ENCODE measurements around the gene FAM117B. TPM values are rescaled to one million over a fixed set of nuclear protein-coding genes. Genes with fewer than 3 reads are reported as not detected.

The FAM117B gene
- polyA plus RNA-seq, 2 of the 4 experiments (the other 2 are of a cell fraction) = 3.6 TPM

DNA sequence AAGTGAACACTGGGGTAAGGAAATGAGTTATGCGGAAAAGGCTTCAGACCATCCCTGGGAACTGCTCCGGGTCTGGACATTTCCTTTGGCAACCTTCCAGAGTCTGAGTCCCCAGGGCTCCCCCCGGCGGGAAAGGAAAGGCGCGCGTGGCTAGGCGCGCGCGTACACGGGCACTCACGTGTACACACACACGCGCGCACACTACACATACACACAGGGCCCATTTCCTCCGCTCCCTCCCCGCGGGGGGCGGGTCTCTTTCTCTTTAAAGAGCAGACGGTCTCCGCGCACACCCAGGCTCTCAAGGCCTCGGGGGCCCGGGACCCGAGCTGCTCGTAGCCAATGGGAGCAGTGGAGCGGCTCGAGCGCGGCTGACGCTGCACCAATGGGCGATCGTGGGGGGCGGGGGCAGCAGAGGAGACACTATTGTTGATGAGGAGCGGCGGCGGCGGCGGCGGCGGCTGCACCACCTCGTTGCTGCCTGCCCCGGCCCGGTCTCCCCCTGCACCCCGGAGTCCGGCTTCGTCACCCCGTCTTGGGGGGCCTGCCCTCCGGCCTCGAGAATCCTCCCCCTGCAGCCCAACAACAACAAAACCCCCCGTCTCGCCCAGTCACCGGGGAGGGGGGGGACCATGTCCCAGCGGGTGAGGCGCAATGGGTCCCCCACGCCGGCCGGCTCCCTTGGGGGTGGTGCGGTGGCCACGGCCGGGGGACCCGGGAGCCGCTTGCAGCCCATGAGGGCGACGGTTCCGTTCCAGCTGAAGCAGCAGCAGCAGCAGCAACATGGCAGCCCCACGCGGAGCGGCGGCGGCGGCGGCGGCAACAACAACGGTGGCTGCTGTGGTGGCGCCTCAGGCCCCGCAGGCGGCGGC is at the start of gene FAM117B (continued):
- TF ChIP-seq JUNB (IDR thresholded peaks at IDR 0.05) = no peak
- TF ChIP-seq, protein P1, sequence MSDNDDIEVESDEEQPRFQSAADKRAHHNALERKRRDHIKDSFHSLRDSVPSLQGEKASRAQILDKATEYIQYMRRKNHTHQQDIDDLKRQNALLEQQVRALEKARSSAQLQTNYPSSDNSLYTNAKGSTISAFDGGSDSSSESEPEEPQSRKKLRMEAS (IDR thresholded peaks at IDR 0.05) = peak; percentile 89
- no peak for TF ChIP-seq NFE2L2 (conservative IDR thresholded peaks at IDR 0.05; ENCODE audit: low read length)
- TF ChIP-seq, protein P2, sequence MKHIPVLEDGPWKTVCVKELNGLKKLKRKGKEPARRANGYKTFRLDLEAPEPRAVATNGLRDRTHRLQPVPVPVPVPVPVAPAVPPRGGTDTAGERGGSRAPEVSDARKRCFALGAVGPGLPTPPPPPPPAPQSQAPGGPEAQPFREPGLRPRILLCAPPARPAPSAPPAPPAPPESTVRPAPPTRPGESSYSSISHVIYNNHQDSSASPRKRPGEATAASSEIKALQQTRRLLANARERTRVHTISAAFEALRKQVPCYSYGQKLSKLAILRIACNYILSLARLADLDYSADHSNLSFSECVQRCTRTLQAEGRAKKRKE (CRISPR knock-in tag; IDR thresholded peaks at IDR 0.05; ENCODE audit: low read depth) = no peak
- no peak for TF ChIP-seq MYC (IDR thresholded peaks at IDR 0.05; ENCODE audit: borderline replicate concordance, low read length)
- no peak for TF ChIP-seq ZC3H11A (IDR thresholded peaks at IDR 0.05)
- no peak for TF ChIP-seq RNF2 (IDR thresholded peaks at IDR 0.05; ENCODE audit: borderline replicate concordance, low read depth)
- TF ChIP-seq KDM5A (IDR thresholded peaks at IDR 0.05) = no peak
- TF ChIP-seq, protein P3, sequence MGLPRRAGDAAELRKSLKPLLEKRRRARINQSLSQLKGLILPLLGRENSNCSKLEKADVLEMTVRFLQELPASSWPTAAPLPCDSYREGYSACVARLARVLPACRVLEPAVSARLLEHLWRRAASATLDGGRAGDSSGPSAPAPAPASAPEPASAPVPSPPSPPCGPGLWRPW (IDR thresholded peaks at IDR 0.05) = no peak
- TF ChIP-seq ZSCAN20 (CRISPR knock-in tag; IDR thresholded peaks at IDR 0.05) = no peak
- peak; percentile 42; the same call in 1 of the 2 replicates for TF ChIP-seq GATA3 (IDR thresholded peaks at IDR 0.05; ENCODE audit: borderline replicate concordance)
- TF ChIP-seq, protein P4, sequence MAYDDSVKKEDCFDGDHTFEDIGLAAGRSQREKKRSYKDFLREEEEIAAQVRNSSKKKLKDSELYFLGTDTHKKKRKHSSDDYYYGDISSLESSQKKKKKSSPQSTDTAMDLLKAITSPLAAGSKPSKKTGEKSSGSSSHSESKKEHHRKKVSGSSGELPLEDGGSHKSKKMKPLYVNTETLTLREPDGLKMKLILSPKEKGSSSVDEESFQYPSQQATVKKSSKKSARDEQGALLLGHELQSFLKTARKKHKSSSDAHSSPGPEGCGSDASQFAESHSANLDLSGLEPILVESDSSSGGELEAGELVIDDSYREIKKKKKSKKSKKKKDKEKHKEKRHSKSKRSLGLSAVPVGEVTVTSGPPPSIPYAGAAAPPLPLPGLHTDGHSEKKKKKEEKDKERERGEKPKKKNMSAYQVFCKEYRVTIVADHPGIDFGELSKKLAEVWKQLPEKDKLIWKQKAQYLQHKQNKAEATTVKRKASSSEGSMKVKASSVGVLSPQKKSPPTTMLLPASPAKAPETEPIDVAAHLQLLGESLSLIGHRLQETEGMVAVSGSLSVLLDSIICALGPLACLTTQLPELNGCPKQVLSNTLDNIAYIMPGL (CRISPR knock-in tag; IDR thresholded peaks at IDR 0.05; ENCODE audit: borderline replicate concordance) = no peak
- TF ChIP-seq JUN (IDR thresholded peaks at IDR 0.05) = peak; percentile 26 to 74; a peak in 2 of 5 replicates
- TF ChIP-seq, protein P5, sequence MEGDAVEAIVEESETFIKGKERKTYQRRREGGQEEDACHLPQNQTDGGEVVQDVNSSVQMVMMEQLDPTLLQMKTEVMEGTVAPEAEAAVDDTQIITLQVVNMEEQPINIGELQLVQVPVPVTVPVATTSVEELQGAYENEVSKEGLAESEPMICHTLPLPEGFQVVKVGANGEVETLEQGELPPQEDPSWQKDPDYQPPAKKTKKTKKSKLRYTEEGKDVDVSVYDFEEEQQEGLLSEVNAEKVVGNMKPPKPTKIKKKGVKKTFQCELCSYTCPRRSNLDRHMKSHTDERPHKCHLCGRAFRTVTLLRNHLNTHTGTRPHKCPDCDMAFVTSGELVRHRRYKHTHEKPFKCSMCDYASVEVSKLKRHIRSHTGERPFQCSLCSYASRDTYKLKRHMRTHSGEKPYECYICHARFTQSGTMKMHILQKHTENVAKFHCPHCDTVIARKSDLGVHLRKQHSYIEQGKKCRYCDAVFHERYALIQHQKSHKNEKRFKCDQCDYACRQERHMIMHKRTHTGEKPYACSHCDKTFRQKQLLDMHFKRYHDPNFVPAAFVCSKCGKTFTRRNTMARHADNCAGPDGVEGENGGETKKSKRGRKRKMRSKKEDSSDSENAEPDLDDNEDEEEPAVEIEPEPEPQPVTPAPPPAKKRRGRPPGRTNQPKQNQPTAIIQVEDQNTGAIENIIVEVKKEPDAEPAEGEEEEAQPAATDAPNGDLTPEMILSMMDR (IDR thresholded peaks at IDR 0.05) = no peak
- no peak for TF ChIP-seq TP53 (CRISPR knock-in tag; IDR thresholded peaks at IDR 0.05)

DNA sequence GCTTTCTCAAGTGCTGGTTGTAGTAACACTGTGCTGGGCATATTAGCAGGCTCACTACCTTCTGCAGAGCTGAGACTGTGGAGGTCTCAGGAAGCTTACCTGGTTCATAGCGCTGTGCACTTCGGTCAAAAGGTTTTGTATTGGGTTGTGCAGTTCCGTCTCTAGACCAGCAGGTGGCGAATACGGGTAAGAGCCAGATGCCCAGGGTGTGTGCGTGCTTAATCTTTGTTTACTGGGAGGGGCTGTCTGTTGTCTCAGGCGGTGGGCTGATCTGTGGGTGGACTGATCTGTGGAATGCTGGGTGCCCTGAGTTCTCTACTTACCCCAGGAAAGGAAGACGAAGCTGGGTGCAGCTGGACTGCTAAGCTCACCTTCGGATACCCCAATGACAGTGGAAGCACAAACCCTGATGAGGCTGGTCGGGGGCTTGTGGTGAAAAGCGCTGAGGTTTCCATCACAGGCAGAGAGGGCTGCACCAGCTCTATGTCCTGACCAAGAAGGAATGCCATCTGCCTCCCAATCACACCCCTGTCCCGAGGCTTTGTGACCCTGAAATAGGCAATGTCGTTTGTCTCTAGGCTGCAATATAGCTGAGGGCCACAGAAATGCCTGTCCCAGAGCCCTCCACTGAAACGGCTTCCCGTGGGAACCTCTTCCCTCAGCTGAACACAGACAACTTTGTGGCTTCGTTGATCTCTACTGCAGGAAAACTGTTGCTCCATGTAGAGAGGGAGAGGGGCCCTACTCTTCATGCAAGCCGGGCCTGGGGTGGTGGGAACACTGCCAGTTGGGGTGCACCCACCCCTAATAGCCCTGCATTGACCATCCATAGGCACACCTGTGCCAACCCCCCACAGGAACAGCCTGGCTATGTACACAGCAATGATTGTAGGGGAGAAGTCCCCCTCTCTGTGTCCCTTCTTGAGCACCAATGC is 45.9 kb upstream of the FAM117B start:
- peak overlapping the region in 1 of 2 experiments; percentile 65; a peak in 2 of 6 replicates for H3K27ac ChIP-seq
- TF ChIP-seq RAD21 (conservative IDR thresholded peaks at IDR 0.05 in 1 of 2, IDR thresholded peaks at IDR 0.05 in 1 of 2) (peak; percentile 82 to 84), RCOR1 (IDR thresholded peaks at IDR 0.05; ENCODE audit: low read depth, low read length) (no peak), SMC3 (IDR thresholded peaks at IDR 0.05) (peak; percentile 94), BHLHE40 (IDR thresholded peaks at IDR 0.05; ENCODE audit: low read depth, low read length) (no peak)
- TF ChIP-seq, protein P5 (IDR thresholded peaks at IDR 0.05) = peak; percentile 86
- POLR2A ChIA-PET = interaction anchor here (0.7 to 0.9 kb wide), 2 partner anchors 282 to 283 kb away, joined by 3 read pairs; partner anchors contain the start of gene ICA1L
- WGBS (ENCODE audit: missing lambda C conversion rate) = 33% methylated on average over 15 of the region's 17 CpGs
- CTCF ChIA-PET = interaction anchor here (0.6 to 3.0 kb wide), 57 partner anchors 9 to 1321 kb away, joined by 3 to 37 read pairs (median 4); partner anchors contain the start of gene ICA1L
- H3K4me1 ChIP-seq = 0 out of 3 replicates have a peak, but pooled peaks cover 2% of the 10 kb centered on the region
- H3K9me3 ChIP-seq = peaks cover 4% of the 10 kb centered on the region; the same call in 1 of the 3 replicates
- peak; percentile 59 to 76 for DNase-seq (ENCODE audit: low read depth in 1 of 2, low spot score in 1 of 2)
- FAIRE-seq = no peak
- peak; percentile 95 to 96 for ATAC-seq
- H3K4me3 ChIP-seq = no peak overlapping the region
- H3K4me2 ChIP-seq = peak overlapping the region; percentile 46
